Ramos (cell line): ENCODE data around the gene WDR75.
"Not testable (repeated sequence)": the region's sequence is repeated elsewhere in the genome, so short reads cannot be mapped to it uniquely, and the experiment has no call there.

Experiments used
- in situ Hi-C: fragments of 300-500 bp; cut with MboI; formaldehyde crosslinking; loops from one replicate; pipeline ENCODE4 v1.14.3; 2022; ENCODE audit warnings: low sequenced_read_pairs; ENCODE audit not compliant: unreplicated experiment

Gene WDR75

DNA sequence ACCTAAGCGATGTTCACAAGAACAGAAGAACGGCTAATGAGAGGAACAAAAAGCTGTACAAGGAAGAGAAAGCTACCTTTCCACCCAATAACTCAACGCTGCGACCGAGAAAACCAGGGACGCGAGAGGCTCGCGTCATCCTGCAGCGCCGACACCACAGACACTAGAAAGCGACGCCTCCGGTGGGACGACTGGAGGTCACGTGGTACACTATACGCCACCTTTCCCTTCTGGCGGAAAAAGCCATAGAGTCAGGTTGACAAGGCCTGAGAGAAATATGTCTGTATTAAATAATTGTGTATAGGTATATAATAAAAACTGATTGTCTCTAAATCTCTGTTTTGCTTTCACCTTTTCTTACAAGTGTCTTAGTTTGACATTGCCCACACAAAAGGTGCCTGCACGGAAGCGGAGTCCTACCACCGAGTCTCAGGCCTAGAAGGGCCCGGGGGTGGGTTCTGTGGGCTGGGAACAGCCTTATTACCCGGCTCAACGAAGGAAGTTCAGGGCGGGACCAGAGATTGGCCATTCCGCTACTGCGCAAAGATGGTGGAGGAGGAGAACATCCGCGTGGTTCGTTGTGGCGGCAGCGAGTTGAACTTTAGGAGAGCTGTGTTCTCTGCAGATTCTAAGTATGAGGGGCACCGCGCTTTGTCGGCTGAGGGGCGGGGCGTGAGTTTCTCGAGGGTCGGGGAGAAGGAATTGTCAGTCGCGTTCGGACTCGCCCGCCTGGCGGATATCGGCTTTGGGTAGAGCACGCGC lies at the start of gene WDR75:
Gene WDR75 (plus strand): TSS at position 528 of the 762 bp plus-strand sequence. CDS start 19 bp downstream, at position 547.
- in situ Hi-C loops = no loop called here

DNA sequence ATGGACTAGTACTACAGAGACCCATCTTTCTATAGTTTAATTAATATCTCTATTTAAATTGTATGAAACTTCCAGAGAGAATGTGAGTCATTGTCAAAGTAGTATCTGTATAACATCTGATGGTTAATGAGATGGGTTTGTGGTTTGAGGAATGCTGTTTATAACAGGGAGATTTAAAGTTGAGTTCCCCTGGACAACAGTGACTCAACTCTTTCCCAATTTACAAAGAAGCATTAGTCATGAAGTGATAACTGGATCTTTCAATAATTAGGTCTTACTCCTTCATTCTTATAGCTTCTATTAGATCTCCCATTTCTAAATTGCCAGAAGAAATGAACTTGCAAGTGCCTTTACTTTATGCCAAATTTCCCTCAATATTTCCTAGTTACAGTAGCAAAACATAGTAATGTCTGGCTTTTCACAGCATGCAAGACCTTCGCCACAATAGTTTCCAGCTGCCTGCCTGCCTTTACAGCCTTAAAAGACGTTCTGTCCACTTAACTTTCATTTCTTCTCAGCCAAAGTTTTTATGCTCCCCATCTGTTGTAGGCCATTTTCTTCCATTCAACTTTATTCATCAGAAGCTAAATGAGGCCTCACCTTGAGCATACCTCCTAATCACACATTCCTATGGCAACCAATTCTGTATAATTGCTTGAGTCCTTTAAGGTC lies 47.7 kb upstream of the WDR75 start:
- in situ Hi-C loops = no loop called here

DNA sequence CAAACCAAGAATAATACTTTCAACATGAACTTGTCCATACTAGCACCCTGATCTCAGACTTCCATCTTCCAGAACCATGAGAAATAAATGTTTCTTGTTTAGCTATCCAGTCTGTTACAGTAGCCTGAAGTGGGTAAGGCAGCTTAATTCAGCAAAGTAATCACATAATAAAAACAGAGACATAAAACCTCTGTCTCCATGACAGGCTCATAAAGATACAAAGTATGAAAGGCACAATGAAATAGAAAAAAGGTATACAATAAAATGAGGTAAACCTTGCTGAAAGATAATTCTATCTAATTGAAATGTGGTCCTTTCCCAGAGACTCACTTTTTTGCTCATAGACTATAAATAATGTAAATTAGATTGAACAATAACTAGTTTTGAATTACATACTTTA lies 46.7 kb upstream of the WDR75 start:
- in situ Hi-C loops = no loop called here

DNA sequence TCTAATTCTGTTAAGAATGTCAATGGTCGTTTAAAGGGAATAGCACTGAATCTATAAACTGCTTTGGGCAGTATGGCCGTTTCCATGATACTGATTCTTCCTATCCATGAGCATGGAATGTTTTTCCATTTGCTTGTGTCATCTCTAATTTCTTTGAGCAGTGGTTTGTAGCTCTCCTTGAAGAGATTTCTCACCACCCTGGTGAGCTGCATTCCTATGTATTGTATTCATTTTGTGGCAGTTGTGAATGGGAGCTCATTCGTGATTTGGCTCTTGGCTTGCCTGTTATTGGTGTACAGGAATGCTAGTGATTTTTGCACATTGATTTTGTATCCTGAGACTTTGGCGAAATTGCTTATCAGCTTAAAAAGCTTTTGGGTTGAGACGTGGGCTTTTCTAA lies 38.3 kb upstream of the WDR75 start:
- in situ Hi-C loops = loop anchor here (25.0 kb wide), 2 partner anchors 316 to 891 kb away; no protein-coding TSS in a partner anchor

DNA sequence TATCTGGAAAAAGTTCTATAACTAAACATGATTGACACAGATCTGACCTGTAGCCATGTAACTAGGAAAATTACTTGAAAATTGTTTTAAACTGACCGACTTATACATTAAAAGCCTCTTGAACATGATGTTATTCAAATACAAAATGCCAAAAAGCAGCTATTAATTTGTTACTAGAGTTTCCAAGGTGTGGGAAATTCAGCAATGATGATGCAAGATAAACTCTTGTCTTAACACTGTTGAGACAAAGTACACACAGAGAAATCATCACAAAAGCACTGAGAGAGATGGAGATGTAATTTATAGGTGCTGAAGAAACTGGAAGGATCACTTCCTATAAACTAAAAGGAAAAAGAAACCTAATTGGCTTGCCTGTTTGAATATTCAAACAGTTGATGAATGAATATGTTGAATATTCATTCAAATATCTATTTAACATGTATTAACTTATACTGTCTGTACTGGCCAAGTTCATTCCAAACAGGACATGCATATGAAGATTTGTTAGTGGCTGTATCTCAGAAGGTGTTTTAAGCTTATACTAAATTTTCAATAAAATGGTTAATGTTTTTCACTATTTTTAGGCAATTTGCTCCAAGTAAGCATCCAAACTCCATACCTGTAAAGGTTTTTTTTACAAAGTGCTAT lies 34.6 kb upstream of the WDR75 start:
- in situ Hi-C loops = loop anchor here (25.0 kb wide), 2 partner anchors 319 to 894 kb away; no protein-coding TSS in a partner anchor

DNA sequence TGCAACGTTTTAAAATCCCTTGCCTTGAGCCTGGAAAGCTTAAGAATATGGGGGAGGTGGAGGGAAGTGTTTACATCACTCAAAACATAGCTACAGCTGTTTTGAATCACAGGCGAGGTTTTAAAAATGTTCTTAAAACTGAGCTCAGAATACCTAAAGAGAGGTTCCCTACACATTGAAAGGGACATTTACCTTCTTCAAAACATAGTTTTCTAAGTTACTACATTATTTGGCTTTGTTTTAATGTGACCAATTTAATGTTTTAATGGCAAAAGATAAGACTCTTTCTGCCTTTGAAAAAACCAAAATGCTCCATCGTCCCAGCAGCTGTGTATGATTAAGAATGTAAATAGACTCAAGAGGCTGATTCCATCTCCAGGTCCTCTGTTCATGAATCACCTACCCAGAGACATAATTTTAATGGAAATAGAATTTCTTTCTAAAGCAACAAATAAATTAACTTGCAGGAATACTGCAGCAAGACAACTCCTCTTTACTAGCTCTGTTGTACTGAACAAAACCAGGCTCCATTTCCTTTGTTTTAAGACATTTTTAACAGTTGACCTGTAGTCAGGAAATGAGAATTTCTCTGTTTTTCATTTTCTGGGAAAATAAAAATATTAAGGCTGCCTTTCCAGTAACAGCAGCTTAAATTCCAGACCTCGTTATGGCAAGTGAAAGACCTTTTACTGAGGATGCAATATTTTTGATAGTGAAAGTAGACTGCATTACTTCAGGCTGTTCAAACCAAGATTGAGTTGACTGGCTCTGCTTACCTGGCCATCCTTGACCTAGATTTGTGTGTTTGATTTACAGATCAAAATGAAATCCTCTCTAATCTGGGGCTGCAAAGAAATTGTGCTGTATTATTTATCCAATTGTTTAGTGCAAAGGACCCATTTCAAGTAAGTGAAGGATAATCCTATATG lies 33.7 kb upstream of the WDR75 start:
- in situ Hi-C loops = loop anchor here (25.0 kb wide), 2 partner anchors 320 to 895 kb away; no protein-coding TSS in a partner anchor

DNA sequence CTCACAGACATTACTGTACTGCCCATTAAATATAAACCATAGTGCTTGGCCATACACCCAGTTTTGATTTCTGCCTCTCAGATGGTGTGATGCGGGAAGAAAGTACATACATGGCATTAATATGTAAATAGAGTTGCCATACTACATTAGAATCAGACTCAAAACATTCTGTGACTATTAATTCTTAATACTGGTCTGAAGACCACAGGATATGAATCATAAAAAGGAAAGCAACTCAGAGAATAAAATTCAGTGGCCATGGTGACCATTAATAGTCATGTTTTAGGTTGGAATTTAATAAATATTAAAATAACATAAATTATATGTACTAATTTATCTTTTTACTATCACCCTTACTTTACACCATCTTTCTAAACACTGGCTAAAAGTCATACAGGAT lies 33.0 kb upstream of the WDR75 start:
- in situ Hi-C loops = loop anchor here (25.0 kb wide), 2 partner anchors 321 to 896 kb away; no protein-coding TSS in a partner anchor

DNA sequence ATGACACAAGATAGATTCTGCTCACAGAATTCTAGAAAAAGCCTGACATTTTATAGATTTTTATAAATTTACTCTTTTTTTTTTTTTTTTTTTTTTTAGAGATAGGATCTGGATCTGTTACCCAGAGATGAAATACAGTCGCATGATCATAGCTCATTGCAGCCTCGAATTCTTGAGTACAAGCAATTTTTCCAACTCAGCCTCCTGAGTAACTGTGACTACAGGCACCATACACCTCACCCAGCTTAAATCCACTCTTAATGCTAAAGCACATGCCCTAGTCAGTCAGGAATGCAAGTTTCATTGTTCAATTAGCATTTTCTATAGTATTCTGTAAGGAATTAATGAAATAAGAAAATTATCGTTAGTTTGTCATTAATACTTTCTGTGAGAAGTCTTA lies 32.1 kb upstream of the WDR75 start:
- in situ Hi-C loops = loop anchor here (25.0 kb wide), 2 partner anchors 322 to 897 kb away; no protein-coding TSS in a partner anchor

DNA sequence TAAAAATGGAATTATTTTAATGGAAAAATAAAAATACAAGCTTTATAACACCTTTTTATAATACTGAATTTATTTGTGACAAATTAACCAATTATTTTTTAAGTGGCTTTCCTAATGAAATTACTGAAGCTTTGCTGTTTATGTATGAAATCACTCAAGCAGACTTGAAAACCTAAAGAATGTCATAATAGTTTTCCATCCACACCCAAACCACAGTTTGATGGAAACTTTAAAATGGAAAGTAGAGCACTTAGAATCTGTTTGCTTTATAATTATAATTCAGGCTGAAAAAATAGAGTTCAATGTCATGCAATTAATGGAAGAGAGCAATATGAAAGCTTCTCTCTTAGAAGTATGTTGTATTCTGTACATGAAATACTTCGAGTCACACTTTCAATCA lies 31.6 kb upstream of the WDR75 start:
- in situ Hi-C loops = loop anchor here (25.0 kb wide), 2 partner anchors 322 to 897 kb away; no protein-coding TSS in a partner anchor

DNA sequence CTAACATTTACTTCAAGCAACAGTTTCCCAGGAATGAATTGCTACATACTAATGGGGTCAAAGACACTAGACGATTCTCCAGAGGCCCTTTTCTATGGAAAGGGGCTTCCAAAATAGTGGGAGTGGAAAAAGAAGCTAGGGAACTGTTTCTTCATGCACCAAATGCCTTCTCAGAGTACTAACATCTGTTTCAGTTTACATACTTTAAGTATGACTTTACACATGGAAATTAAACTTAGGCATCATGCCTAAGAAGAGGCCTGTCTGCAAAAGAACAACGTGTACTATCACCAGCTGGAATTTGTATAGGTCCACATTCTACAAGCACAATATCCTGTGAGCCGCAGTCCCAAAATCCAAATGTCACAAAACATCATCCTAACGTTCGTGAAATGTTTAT lies 29.4 kb upstream of the WDR75 start:
- in situ Hi-C loops = loop anchor here (25.0 kb wide), 2 partner anchors 325 to 900 kb away; no protein-coding TSS in a partner anchor

DNA sequence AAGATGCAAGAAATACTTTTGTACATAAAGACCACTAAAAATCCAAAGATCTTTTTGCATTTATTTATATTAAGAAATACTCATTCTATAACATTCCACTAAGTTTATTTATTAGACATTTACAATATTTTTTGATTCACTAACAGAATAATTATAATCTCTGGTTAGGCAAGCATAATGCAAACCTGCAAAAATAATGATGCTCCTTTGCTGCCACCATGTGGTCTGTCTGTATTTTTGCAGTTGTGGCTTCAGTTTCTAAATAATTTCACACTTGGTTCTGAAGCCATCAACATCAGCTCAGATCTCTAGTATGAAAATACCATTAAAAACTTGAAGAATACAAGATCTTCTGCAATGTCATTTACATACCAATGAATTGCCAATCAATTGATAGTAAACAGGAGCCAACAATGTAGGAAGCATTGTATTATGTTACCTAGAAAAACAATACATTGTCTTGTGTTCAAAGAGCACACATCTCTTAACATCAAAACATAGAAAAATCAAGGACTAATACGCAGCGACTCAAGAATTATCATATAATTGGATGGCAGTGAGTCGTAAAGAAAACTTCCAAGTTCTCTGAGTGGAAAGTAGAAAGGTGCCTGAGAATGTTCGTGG lies 28.8 kb upstream of the WDR75 start:
- in situ Hi-C loops = loop anchor here (25.0 kb wide), 2 partner anchors 325 to 900 kb away; no protein-coding TSS in a partner anchor

DNA sequence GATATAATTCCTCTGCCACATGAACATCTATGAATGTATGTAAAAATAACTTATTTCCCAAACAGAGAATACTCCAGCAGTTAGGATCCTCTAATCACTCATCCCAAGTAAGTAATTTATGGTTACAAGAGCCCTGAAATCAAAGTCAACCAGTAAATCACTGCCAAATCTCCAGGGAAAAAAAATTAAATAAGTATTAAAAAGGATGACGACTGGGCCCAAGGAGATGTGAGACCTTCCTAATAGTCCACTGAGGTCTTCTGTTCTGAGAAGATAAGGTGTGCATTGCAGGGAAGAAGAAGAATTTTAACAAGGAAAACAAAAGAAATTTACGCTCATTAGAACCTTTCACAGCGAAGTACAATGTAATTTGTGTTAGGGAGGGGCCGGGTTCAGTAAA lies 28.0 kb upstream of the WDR75 start:
- in situ Hi-C loops = loop anchor here (25.0 kb wide), 2 partner anchors 326 to 901 kb away; no protein-coding TSS in a partner anchor

DNA sequence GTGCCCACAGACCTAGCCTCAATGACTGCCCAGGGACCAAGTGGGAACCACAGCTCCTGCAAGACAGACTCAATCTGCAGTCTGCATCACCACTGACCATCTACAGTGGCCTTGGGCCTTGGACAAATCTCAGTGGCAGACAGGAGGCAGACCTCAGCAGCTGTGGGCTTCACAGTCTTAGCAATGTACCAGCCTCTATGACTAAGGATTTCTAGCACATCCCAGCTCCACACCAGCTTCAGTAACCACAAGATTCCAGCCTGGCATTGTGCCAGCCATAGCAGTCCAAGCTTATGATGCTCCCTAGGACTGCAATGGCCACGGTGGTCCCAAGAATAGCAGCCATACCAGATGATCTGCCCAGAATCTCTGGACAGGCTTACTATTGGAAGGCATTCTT lies 19.6 kb upstream of the WDR75 start:
- in situ Hi-C loops = loop anchor here (25.0 kb wide), 2 partner anchors 334 to 909 kb away; no protein-coding TSS in a partner anchor

DNA sequence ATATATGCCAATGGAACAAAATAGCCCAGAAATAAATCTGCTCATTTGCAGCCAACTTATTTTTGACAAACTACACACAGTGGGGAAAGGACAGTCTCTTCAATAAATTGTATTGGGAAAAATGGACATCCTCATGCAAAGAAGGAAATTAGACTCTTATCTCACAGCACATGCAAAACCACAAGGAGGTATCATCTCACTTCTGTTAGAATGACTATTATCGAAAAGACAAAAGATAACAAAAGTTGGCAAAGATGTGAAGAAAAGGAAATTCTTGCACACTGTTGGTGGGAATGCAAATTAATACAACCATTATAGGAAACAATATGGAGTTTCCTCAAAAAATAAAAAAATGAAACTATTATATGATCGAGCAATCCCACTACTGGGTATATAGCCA lies 16.3 kb upstream of the WDR75 start:
- in situ Hi-C loops = loop anchor here (25.0 kb wide), 2 partner anchors 338 to 913 kb away; no protein-coding TSS in a partner anchor

DNA sequence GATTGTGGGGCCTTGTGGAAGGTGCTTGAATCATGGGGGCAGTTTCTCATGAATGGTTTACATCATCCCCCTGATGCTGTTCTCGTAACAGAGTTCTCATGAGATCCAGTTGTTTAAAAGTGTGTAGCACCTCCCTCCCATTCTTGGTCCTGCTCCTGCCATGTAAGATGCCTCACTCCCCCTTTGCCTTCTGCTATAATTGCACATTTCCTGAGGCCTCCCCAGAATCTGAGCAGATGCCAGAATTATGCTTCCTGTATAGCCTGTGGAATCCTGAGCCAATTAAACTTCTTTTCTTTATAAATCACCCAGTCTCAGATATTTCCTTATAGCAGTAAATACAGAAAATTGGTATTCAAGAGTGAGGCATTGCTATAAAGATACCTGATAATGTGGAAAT lies 15.6 kb upstream of the WDR75 start:
- in situ Hi-C loops = no loop called here

DNA sequence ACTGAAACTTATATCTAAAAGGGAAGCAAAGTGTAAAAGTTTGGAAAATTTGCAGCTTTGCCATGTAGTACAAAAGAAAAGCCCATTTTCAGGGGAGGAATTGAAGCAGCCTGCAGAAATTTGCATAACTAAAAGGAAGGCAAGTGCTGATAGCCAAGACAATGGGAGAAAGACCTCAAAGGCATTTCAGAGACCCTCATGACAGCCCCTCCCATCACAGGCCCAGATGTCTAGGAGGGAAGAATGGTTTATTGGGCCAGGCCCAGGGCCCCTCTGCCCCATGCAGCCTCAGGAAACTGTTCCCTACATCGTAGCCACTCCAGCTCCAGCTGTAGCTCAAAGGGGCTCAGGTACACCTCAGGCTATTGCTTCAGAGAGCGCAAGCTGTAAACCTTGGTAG lies 14.4 kb upstream of the WDR75 start:
- in situ Hi-C loops = no loop called here

DNA sequence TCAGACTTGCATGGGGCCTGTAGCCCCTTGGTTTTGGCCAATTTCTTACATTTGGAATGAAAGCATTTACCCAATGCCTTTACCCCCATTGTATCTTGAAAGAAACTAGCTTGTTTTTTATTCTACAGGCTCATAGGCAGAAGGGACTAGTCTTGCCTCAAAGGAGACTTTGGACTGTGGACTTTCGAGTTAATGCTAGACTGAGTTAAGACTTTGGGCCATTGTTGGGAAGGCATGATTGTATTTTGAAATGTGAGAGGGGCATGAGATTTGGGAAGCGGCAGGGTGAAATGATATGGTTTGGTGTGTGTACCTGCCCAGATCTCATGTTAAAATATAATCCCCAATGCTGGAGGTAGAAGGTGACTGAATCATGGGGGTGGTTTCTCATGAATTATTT lies 13.4 kb upstream of the WDR75 start:
- in situ Hi-C loops = no loop called here

DNA sequence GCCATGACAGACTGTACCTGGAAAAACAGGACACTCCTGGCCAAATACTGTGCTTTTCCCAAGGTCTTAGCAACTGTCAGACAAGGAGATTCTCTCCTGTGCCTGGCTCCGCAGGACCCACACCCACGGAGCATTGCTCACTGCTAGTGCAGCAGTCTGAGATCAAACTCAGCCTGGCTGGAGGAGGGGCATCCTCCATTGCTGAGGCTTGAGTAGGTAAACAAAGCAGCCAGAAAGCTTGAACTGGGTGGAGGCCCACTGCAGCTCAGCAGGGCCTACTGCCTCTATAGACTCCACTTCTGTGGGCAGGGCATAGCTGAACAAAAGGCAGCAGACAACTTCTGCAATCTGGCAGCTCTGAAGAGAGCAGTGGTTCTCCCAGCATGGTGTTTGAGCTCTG lies 10.8 kb upstream of the WDR75 start:
- in situ Hi-C loops = not testable (repeated sequence)

DNA sequence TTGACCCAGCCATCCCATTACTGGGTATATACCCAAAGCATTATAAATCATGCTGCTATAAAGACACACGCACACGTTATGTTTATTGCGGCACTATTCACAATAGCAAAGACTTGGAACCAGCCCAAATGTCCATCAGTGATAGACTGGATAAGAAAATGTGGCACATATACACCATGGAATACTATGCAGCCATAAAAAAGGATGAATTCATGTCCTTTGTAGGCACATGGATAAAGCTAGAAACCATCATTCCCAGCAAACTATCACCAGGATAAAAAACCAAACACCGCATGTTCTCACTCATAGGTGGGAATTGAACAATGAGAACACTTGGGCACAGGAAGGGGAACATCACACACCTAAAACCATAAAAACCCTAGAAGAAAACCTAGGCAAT lies 5.5 kb upstream of the WDR75 start:
- in situ Hi-C loops = not testable (repeated sequence)
